Nephron progenitor cell (in vitro differentiated cells): Measurements from ENCODE around the gene HPS1.

Experiments used
- DNase-seq: peaks from one replicate; pipeline ENCODE4 v3.0.0; 2021
- H3K27ac Mint-ChIP-seq: 2 replicates; pipeline ENCODE4 v1.8.0; 2021; ENCODE audit warnings: mild to moderate bottlenecking, moderate library complexity, mixed read lengths
- H3K27me3 Mint-ChIP-seq: 2 replicates; pipeline ENCODE4 v1.8.0; 2021; ENCODE audit warnings: mild to moderate bottlenecking, low read depth, mixed read lengths; ENCODE audit not compliant: poor library complexity
- H3K36me3 Mint-ChIP-seq: 2 replicates; pipeline ENCODE4 v1.8.0; 2021; ENCODE audit warnings: low read depth, mixed read lengths
- H3K4me1 Mint-ChIP-seq: 2 replicates; pipeline ENCODE4 v1.8.0; 2021; ENCODE audit warnings: mixed read lengths
- H3K4me3 Mint-ChIP-seq: 2 replicates; pipeline ENCODE4 v1.8.0; 2021; ENCODE audit warnings: mild to moderate bottlenecking, moderate library complexity, mixed read lengths
- H3K9me3 Mint-ChIP-seq: 2 replicates; pipeline ENCODE4 v1.8.0; 2021; ENCODE audit warnings: mild to moderate bottlenecking, moderate library complexity, mixed read lengths
- CTCF ChIP-seq: fragments of 200-600 bp; sonication (generic); IDR thresholded peaks from 2 replicates; pipeline ENCODE4 v1.5.0; 2021; ENCODE audit warnings: antibody characterized with exemption

The HPS1 gene

GRCh38 chr10:98486421-98486820, 39.7 kb upstream of the HPS1 start:
- DNase-seq = no peak
- TF ChIP-seq CTCF = no peak
- H3K9me3 Mint-ChIP-seq = peaks cover 15% of the 10 kb centered on the region
- peaks cover 24% of the 10 kb centered on the region for H3K4me1 Mint-ChIP-seq
- no peak overlapping the region for H3K4me3 Mint-ChIP-seq
- peaks cover 5% of the 10 kb centered on the region for H3K36me3 Mint-ChIP-seq
- H3K27me3 Mint-ChIP-seq = no peaks in the 10 kb centered on the region
- H3K27ac Mint-ChIP-seq = no peak overlapping the region

GRCh38 chr10:98485959-98486358, 39.2 kb upstream of the HPS1 start:
- peaks cover 24% of the 10 kb centered on the region for H3K4me1 Mint-ChIP-seq
- H3K27me3 Mint-ChIP-seq = no peaks in the 10 kb centered on the region
- H3K27ac Mint-ChIP-seq = no peak overlapping the region
- TF ChIP-seq CTCF = no peak
- no peak overlapping the region for H3K4me3 Mint-ChIP-seq
- no peak for DNase-seq
- peaks cover 15% of the 10 kb centered on the region for H3K9me3 Mint-ChIP-seq
- peaks cover 5% of the 10 kb centered on the region for H3K36me3 Mint-ChIP-seq

GRCh38 chr10:98483658-98484057, 36.9 kb upstream of the HPS1 start:
- H3K9me3 Mint-ChIP-seq = peaks cover 15% of the 10 kb centered on the region
- H3K27me3 Mint-ChIP-seq = peaks cover under 1% of the 10 kb centered on the region
- no peak for TF ChIP-seq CTCF
- H3K4me1 Mint-ChIP-seq = peaks cover 20% of the 10 kb centered on the region
- no peak overlapping the region for H3K27ac Mint-ChIP-seq
- H3K36me3 Mint-ChIP-seq = peaks cover 5% of the 10 kb centered on the region
- H3K4me3 Mint-ChIP-seq = no peak overlapping the region
- DNase-seq = no peak

- Mint-ChIP-seq H3K36me3 (peaks cover 5% of the 10 kb centered on the region), H3K4me1 (peaks cover 21% of the 10 kb centered on the region), H3K27ac (no peak overlapping the region), H3K4me3 (no peak overlapping the region), H3K27me3 (peaks cover 2% of the 10 kb centered on the region), H3K9me3 (peaks cover 21% of the 10 kb centered on the region)
- no peak for TF ChIP-seq CTCF
- no peak for DNase-seq
These were observed 35.4 kb upstream of the HPS1 start for GRCh38 chr10:98482096-98482495.

- no peak for TF ChIP-seq CTCF
- Mint-ChIP-seq H3K27me3 (peaks cover 2% of the 10 kb centered on the region), H3K36me3 (peaks cover 5% of the 10 kb centered on the region), H3K4me3 (no peak overlapping the region), H3K9me3 (peaks cover 24% of the 10 kb centered on the region), H3K4me1 (peaks cover 21% of the 10 kb centered on the region), H3K27ac (no peak overlapping the region)
- DNase-seq = no peak
These were observed 34.7 kb upstream of the HPS1 start for GRCh38 chr10:98481404-98481945.

GRCh38 chr10:98478430-98479222, 31.9 kb upstream of the HPS1 start:
- Mint-ChIP-seq H3K9me3 (peaks cover 14% of the 10 kb centered on the region), H3K4me1 (peaks cover 9% of the 10 kb centered on the region), H3K4me3 (no peak overlapping the region), H3K27ac (no peak overlapping the region), H3K36me3 (no peaks in the 10 kb centered on the region), H3K27me3 (peaks cover 2% of the 10 kb centered on the region)
- DNase-seq = no peak
- TF ChIP-seq CTCF = no peak
